PFSK-1 (cell line): ENCODE results near the gene NDOR1.

Source experiments
- FOXP2 ChIP-seq: optimal IDR thresholded peaks from 2 replicates; pipeline ENCODE3; 2011; ENCODE audit warnings: borderline replicate concordance, control low read depth, inconsistent platforms; ENCODE audit not compliant: insufficient read depth; ENCODE audit errors: extremely low read length, extremely low read depth
- POLR2AphosphoS5 ChIP-seq: IDR thresholded peaks from 2 replicates; pipeline ENCODE4 v1.6.1; 2012; ENCODE audit warnings: low read depth, mild to moderate bottlenecking, control low read depth, low read length, moderate library complexity
- SIN3A ChIP-seq: IDR thresholded peaks from 2 replicates; pipeline ENCODE4 v1.6.1; 2012; ENCODE audit warnings: mild to moderate bottlenecking, low read length, moderate library complexity, borderline replicate concordance; ENCODE audit not compliant: insufficient read depth
- TAF1 ChIP-seq: IDR thresholded peaks from 2 replicates; pipeline ENCODE4 v1.6.1; 2012; ENCODE audit warnings: low read length, control low read depth, borderline replicate concordance; ENCODE audit not compliant: insufficient read depth
- TF ChIP-seq, protein P1 (sequence below), 2 experiments: IDR thresholded peaks; 2 replicates each; pipeline versions ENCODE4 v1.6.1 to v1.8.0; 2011 to 2012; ENCODE audit warnings: low read depth in 2 of 2, low read length in 2 of 2, control low read depth in 1 of 2, inconsistent platforms in 1 of 2, mild to moderate bottlenecking in 1 of 2, moderate library complexity in 1 of 2; ENCODE audit not compliant: insufficient read depth in 1 of 2

The NDOR1 gene

DNA sequence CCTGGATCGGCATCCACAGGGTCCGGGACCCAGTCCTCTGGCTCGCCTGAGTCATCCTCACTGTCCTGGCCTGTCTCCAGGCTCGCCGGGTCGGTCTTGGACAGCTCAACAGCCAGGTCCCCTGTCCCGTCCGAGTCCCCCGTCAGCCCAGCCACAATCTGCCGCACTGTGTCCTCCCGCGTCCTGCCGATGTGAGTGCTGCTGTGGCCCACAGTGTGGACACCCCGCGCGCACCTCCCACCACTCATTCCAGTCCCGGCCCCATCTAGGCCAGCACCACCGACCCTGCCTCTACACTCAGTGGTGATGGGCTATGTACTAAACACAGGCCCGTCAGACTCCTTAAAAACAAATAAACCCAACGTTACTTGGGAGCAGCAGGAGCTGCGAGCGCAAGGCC, 23.8 kb upstream of the NDOR1 start:
- TF ChIP-seq POLR2AphosphoS5 (no peak), FOXP2 (no peak), SIN3A (no peak), TAF1 (no peak)
- TF ChIP-seq, protein P1, sequence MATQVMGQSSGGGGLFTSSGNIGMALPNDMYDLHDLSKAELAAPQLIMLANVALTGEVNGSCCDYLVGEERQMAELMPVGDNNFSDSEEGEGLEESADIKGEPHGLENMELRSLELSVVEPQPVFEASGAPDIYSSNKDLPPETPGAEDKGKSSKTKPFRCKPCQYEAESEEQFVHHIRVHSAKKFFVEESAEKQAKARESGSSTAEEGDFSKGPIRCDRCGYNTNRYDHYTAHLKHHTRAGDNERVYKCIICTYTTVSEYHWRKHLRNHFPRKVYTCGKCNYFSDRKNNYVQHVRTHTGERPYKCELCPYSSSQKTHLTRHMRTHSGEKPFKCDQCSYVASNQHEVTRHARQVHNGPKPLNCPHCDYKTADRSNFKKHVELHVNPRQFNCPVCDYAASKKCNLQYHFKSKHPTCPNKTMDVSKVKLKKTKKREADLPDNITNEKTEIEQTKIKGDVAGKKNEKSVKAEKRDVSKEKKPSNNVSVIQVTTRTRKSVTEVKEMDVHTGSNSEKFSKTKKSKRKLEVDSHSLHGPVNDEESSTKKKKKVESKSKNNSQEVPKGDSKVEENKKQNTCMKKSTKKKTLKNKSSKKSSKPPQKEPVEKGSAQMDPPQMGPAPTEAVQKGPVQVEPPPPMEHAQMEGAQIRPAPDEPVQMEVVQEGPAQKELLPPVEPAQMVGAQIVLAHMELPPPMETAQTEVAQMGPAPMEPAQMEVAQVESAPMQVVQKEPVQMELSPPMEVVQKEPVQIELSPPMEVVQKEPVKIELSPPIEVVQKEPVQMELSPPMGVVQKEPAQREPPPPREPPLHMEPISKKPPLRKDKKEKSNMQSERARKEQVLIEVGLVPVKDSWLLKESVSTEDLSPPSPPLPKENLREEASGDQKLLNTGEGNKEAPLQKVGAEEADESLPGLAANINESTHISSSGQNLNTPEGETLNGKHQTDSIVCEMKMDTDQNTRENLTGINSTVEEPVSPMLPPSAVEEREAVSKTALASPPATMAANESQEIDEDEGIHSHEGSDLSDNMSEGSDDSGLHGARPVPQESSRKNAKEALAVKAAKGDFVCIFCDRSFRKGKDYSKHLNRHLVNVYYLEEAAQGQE (IDR thresholded peaks at IDR 0.05; ENCODE audit: insufficient read depth in 1 of 2, low read depth in 2 of 2, low read length in 2 of 2) = no peak

DNA sequence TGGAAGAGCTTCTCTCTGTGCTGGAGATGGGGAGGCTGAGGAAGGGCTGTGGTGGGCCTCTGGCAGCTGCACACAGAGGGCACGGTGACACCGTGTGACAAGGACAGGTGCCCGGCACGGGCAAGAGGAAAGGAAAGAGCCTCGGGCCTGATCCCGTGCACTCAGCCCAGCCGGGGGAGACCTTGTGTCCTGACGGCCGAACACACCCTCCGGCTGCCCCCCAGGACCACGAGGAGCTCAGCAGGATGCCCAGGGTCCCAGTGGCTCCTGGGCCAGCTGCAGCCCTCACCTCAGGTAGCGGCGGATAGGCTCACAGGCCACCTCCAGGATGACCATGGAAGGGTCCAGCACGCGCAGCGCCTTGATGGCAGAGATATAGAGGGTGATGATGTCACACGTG, 22.7 kb upstream of the NDOR1 start:
- TF ChIP-seq POLR2AphosphoS5 (no peak), SIN3A (no peak), TAF1 (no peak), FOXP2 (no peak)
- TF ChIP-seq, protein P1 (IDR thresholded peaks at IDR 0.05; ENCODE audit: insufficient read depth in 1 of 2, low read depth in 2 of 2, low read length in 2 of 2) = no peak

DNA sequence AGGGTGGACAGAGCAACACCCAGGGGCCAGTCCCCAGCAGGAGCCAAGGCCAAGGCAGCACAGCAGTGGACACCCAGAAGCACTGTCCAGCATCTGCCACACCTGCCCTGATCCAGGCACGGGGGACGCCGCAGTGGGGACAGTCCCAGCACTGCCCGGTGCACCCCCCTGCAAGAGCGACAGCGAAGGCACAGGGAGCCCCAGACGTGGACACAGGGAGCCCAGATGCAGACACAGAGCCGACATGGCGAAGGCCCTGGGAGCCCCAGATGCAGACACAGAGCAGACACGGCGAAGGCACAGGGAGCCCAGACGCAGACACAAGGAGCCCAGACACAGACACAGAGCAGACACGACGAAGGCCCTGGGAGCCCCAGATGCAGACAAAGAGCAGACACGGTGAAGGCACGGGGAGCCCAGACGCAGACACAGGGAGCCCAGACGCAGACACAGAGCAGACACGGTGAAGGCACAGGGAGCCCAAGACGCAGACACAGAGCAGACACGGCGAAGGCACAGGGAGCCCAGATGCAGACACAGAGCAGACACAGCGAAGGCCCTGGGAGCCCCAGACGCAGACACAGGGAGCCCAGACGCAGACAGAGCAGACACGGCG, 21.4 kb upstream of the NDOR1 start:
- TF ChIP-seq POLR2AphosphoS5 (no peak), SIN3A (no peak), TAF1 (no peak), FOXP2 (no peak)
- TF ChIP-seq, protein P1 (IDR thresholded peaks at IDR 0.05; ENCODE audit: insufficient read depth in 1 of 2, low read depth in 2 of 2, low read length in 2 of 2) = no peak

DNA sequence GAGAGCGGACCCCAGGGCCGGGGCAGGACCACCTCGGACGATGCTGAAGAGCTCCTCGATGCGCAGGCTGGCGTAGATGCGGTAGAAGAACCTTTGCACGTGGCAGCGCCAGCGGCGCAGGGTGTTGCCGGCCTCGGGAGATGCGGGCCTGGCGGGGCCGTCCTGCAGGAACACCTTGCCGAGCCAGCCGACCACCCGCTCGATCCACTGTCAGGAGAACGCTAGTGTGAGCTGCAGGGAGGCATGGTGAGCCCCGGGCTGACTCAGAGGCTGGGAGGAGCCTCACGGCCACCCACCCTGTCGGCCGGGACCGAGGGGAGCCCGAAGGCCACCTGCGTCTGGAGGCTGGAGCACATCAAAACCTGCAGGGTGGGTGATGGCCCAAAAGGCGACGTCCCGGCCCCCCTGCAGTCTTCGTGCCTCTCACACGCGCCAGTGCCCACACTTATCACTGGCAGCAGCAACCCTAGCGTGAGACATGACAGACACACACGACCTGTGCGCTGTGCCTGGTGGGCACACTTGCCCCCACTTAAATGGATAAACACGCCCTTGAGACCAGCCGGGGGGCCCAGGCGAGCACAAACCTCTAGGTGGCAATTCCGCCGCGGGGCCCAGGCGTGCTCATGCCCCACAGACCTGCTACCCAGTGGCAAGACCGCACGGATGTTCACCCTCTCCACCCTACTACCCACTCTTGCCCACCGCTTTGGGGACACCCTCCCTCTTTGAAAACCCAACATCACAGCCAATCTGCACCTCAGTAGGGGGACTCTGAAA, 20.4 kb upstream of the NDOR1 start:
- TF ChIP-seq FOXP2 (no peak), SIN3A (no peak), TAF1 (no peak), POLR2AphosphoS5 (no peak)
- TF ChIP-seq, protein P1 (IDR thresholded peaks at IDR 0.05; ENCODE audit: insufficient read depth in 1 of 2, low read depth in 2 of 2, low read length in 2 of 2) = no peak
